Transverse colon (tissue), 4 donors: Measurements from ENCODE around the gene CDH22. TPM values are rescaled to one million over a fixed set of nuclear protein-coding genes. Genes with fewer than 3 reads are reported as not detected.

ENCODE experiments used
- DNase-seq: peaks from one replicate; pipeline ENCODE4 v3.0.0-alpha.2; 2019
- H3K27ac ChIP-seq, 4 donors: fragments of 200-600 bp; sonication (generic); 2 replicates each; pipeline ENCODE4 v1.5.1; 2016 to 2018; ENCODE audit warnings: inconsistent platforms in 4 of 4
- H3K27me3 ChIP-seq: fragments of 200-600 bp; sonication (generic); 2 replicates; pipeline ENCODE4 v1.5.1; 2017; ENCODE audit warnings: inconsistent platforms
- H3K36me3 ChIP-seq, 4 donors: fragments of 200-600 bp; sonication (generic); 2 replicates each; pipeline ENCODE4 v1.5.1; 2017 to 2019; ENCODE audit warnings: inconsistent platforms in 4 of 4
- H3K4me1 ChIP-seq, 4 donors: fragments of 200-600 bp; sonication (generic); 2 replicates each; pipeline ENCODE4 v1.5.1; 2017 to 2020; ENCODE audit warnings: inconsistent platforms in 4 of 4
- H3K4me3 ChIP-seq, 4 donors: fragments of 200-600 bp; sonication (generic); 1 replicate in 1 of 4; 2 replicates in 3 of 4; pipeline versions ENCODE4 v1.5.1 to v1.6.1; 2017 to 2019; ENCODE audit warnings: inconsistent platforms in 4 of 4
- H3K9me3 ChIP-seq, 2 donors: fragments of 200-600 bp; sonication (generic); 2 replicates each; pipeline ENCODE4 v1.5.1; 2017 to 2019; ENCODE audit warnings: inconsistent platforms in 2 of 2
- CTCF ChIP-seq, 5 experiments: fragments of 200-600 bp in 3 of 5; fragments of 450-650 bp in 2 of 5; sonication (generic) in 3 of 5; IDR thresholded peaks; 1 replicate in 2 of 5; 2 replicates in 3 of 5; pipeline ENCODE4 v1.5.1; 2016 to 2017; ENCODE audit warnings: antibody characterized with exemption in 5 of 5, inconsistent platforms in 3 of 5, mild to moderate bottlenecking in 2 of 5, moderate library complexity in 1 of 5
- EP300 ChIP-seq: sonication (generic); formaldehyde crosslinking; IDR thresholded peaks from one replicate; pipeline ENCODE4 v1.6.1; 2017; ENCODE audit warnings: antibody characterized with exemption, low read depth
- POLR2A ChIP-seq: fragments of 450-650 bp; IDR thresholded peaks from one replicate; pipeline ENCODE4 v1.6.1; 2016; ENCODE audit warnings: antibody characterized with exemption, mild to moderate bottlenecking, moderate library complexity
- POLR2AphosphoS5 ChIP-seq, 3 donors: sonication (generic); formaldehyde crosslinking; IDR thresholded peaks; one replicate each; pipeline ENCODE4 v1.6.1; 2016; ENCODE audit warnings: antibody characterized with exemption in 3 of 3
- WGBS, 2 donors: methylation state at CpG; one replicate each; pipeline ENCODE4 v1.1.5; 2018; ENCODE audit warnings: low coverage in 1 of 2; 5-methylcytosine and 5-hydroxymethylcytosine counted together
- in situ Hi-C, 4 donors: fragments of 200-750 bp; cut with MboI; loops; one replicate each; pipeline versions ENCODE4 v1.15.0 to v1.15.1; 2017; ENCODE audit warnings: low sequenced_read_pairs in 3 of 4, low pct_ligation_motif_present in 1 of 4, low pct_unique_long_range_greater_than_20kb in 1 of 4
- intact Hi-C: fragments of 100-400 bp; cut with DNase I; formaldehyde crosslinking; loops from one replicate; pipeline ENCODE4 v1.15.1; 2023; ENCODE audit warnings: low total_unique reads
- total RNA-seq, 4 donors: library from RNA; depleted of rRNA; stranded (reverse); fragments of >200 nt; gene quantifications; one replicate each; pipeline ENCODE4 v1.1.0, GENCODE V29; 2016

CDH22 gene
- total RNA-seq, 4 donors from 2014 or later = not detected

DNA sequence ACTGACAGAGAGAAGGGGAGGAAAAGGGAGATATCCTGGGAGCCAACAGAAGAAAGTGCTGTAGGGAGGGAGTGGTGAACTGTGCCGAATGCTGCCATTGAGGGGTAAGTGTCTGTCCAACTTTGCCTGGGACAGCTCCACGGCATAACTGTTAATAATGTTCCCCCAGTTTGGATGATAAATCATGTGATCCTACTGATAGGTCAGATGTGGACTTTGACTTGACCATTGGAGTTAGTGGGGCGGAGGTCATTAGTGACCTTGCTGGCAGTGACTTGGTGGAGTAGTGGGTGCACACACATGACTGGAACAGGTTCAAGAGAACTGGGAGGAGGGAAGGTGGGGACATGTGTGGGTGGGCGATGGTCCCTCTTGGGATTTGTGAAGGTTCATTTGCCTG is 50.4 kb downstream of the CDH22 start:
- H3K27me3 ChIP-seq = peaks cover 67% of the 10 kb centered on the region
- DNase-seq = no peak
- no peak for TF ChIP-seq CTCF (IDR thresholded peaks at IDR 0.05)
- TF ChIP-seq POLR2A = no peak
- no peak for TF ChIP-seq POLR2AphosphoS5 (IDR thresholded peaks at IDR 0.05)
- TF ChIP-seq EP300 = no peak
- in situ Hi-C loops (no loop called here), intact Hi-C loops (no loop called here)
- H3K4me1 ChIP-seq = no peaks in the 10 kb centered on the region
- no peak overlapping the region for H3K27ac ChIP-seq
- 63 to 82% methylated on average over 2 to 4 of the region's 4 CpGs for WGBS, 2 donors
- no peaks in the 10 kb centered on the region for H3K36me3 ChIP-seq
- no peak overlapping the region for H3K4me3 ChIP-seq
- H3K9me3 ChIP-seq = no peaks in the 10 kb centered on the region

GRCh38 chr20:46256293-46256692 is 52.0 kb downstream of the CDH22 start:
- DNase-seq = no peak
- Histone ChIP-seq H3K27ac (no peak overlapping the region), H3K27me3 (peaks cover 80% of the 10 kb centered on the region), H3K36me3 (no peaks in the 10 kb centered on the region), H3K9me3 (no peaks in the 10 kb centered on the region), H3K4me1 (peaks cover 0 to 3% (median 0%) of the 10 kb centered on the region in 4 donors), H3K4me3 (no peak overlapping the region)
- intact Hi-C loops (no loop called here), in situ Hi-C loops (no loop called here)
- TF ChIP-seq EP300 (no peak), POLR2AphosphoS5 (IDR thresholded peaks at IDR 0.05) (no peak), POLR2A (no peak), CTCF (IDR thresholded peaks at IDR 0.05) (no peak)
- WGBS, 2 donors = 53 to 68% methylated on average over 2 to 4 of the region's 4 CpGs

DNA sequence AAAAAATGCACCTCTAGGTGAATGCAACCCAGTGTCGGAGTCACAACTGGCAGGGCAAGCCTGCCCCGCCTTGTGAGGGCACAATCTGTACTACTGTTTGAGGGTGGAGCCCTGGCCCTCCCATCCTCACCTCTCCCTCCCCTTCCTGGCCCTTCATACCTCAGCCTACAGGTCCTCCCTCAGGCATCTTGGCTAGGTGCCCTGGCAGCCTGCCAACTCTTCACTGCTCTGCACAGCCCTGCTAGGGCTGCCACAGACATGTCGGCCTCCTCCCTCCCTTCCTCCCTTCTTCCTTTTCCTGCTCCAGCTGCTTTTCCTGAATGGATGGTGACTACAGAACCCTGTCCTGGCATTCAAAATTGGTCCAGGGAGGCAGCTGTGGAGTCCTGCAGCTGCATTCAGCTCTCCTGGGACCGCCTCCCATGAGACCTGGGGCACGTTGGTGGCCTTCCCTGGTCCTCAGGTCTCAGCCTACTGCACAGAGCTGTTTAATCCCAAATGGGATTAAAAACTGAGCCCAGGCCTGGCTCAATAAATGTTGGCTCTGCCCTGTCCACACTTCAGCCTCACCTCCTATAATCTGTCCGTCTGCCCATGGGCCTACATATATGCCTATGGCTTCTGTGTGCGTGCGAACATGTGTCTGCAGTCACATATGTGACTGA is 52.7 kb downstream of the CDH22 start:
- WGBS, 2 donors = 42 to 64% methylated on average over 4 to 8 of the region's 8 CpGs
- peak in 1 of 3 donors; percentile 31 for TF ChIP-seq POLR2AphosphoS5 (IDR thresholded peaks at IDR 0.05)
- no peak for TF ChIP-seq EP300
- intact Hi-C loops = no loop called here
- H3K27me3 ChIP-seq = peaks cover 87% of the 10 kb centered on the region
- H3K27ac ChIP-seq = no peak overlapping the region
- in situ Hi-C loops = no loop called here
- peak; percentile 87 for DNase-seq
- H3K36me3 ChIP-seq = no peaks in the 10 kb centered on the region
- no peak overlapping the region for H3K4me3 ChIP-seq
- H3K9me3 ChIP-seq = no peaks in the 10 kb centered on the region
- H3K4me1 ChIP-seq = peaks cover 0 to 3% (median 0%) of the 10 kb centered on the region in 4 donors

DNA sequence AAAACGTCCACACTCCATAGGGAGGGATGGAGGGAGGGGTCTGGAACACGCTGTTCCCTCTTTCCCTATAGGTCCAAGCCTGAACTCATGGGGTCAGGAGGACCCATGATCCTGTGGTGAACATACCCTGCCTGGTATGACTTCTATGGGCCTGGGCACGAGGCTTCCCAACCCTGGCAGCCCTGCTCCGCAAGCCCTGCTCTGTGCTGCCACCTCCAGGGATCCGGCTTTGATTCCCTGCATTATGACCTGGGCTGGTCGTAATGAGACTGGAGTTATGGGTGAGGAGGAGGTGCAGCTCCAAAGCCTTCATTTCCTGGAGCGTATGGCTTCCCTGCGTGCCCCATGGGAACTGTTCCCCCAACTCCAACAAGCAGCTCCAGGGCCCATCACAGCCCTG is 54.9 kb downstream of the CDH22 start:
- H3K4me1 ChIP-seq = peaks cover 0 to 3% (median 0%) of the 10 kb centered on the region in 4 donors
- no peak overlapping the region for H3K27ac ChIP-seq
- intact Hi-C loops (no loop called here), in situ Hi-C loops (no loop called here)
- DNase-seq = peak; percentile 17
- peaks cover 88% of the 10 kb centered on the region for H3K27me3 ChIP-seq
- 0 to 5% methylated on average over 4 to 8 of the region's 8 CpGs for WGBS, 2 donors
- no peak overlapping the region for H3K4me3 ChIP-seq
- H3K9me3 ChIP-seq = no peaks in the 10 kb centered on the region
- H3K36me3 ChIP-seq = no peaks in the 10 kb centered on the region
- no peak for TF ChIP-seq EP300
- peak in 1 of 5 experiments; percentile 18 for TF ChIP-seq CTCF (IDR thresholded peaks at IDR 0.05)
